ENCODE data around the gene CELF4. TPM values are rescaled to one million over a fixed set of nuclear protein-coding genes. Genes with fewer than 3 reads are reported as not detected.
A peak's percentile ranks its signal among the peaks of the same experiment; 100 is the strongest.

CELF4 gene
- polyA plus RNA-seq, 1 experiment = not detected

- H3K4me3 ChIP-seq (ENCODE audit: low read depth, low read length) = no peak overlapping the region
These were observed 3.6 kb downstream of the CELF4 start for GRCh38 chr18:37561986-37562385.

GRCh38 chr18:37560003-37560402 lies 5.6 kb downstream of the CELF4 start:
- no peak for TF ChIP-seq CTCF (IDR thresholded peaks at IDR 0.05; ENCODE audit: insufficient read depth, low read depth, low read length)
- ChIA-PET CTCF (no interaction called here), POLR2A (no interaction called here)
- peaks cover 10% of the 10 kb centered on the region for H3K27me3 ChIP-seq (ENCODE audit: control insufficient read depth, insufficient read depth, low read length)
- no peak overlapping the region for H3K4me3 ChIP-seq (ENCODE audit: low read depth, low read length)
- no peak for DNase-seq (ENCODE audit: low read depth)
- no peaks in the 10 kb centered on the region for H3K36me3 ChIP-seq (ENCODE audit: control insufficient read depth, insufficient read depth, low read length)

More at GRCh38 chr18:37561986-37562385, 3.6 kb downstream of the CELF4 start:
- DNase-seq (ENCODE audit: low read depth) = no peak
- CTCF ChIA-PET = no interaction called here
- no peak for TF ChIP-seq CTCF (IDR thresholded peaks at IDR 0.05; ENCODE audit: insufficient read depth, low read depth, low read length)
- Histone ChIP-seq H3K27me3 (ENCODE audit: control insufficient read depth, insufficient read depth, low read length) (peaks cover 20% of the 10 kb centered on the region), H3K36me3 (ENCODE audit: control insufficient read depth, insufficient read depth, low read length) (no peaks in the 10 kb centered on the region)
- POLR2A ChIA-PET = no interaction called here

DNA sequence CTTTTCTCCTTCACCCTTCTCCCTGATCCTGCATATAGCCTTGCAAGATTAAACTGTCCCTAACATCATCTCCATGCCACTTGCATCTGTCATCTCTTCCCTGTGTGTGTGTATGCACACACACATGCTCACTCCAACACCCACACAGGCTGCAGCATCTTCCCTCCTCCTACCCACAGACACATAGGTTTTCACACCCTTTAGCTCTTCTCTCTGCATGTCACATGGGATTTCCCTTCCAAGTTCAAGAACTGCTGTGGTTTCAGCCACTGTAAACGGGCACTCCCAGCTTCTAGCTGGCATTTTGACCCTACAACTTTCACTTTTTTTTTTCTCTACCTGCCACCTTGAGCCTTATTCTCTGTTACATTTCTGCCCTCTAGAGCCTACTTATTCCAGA lies 6.4 kb downstream of the CELF4 start:
- Histone ChIP-seq H3K27me3 (ENCODE audit: control insufficient read depth, insufficient read depth, low read length) (peaks cover 4% of the 10 kb centered on the region), H3K36me3 (ENCODE audit: control insufficient read depth, insufficient read depth, low read length) (no peaks in the 10 kb centered on the region), H3K4me3 (ENCODE audit: low read depth, low read length) (no peak overlapping the region)
- ChIA-PET POLR2A (no interaction called here), CTCF (no interaction called here)
- no peak for TF ChIP-seq CTCF (IDR thresholded peaks at IDR 0.05; ENCODE audit: insufficient read depth, low read depth, low read length)
- no peak for DNase-seq (ENCODE audit: low read depth)

GRCh38 chr18:37554399-37554787 lies 11.2 kb downstream of the CELF4 start:
- no peak for DNase-seq (ENCODE audit: low read depth)
- TF ChIP-seq CTCF (IDR thresholded peaks at IDR 0.05; ENCODE audit: insufficient read depth, low read depth, low read length) = no peak
- H3K4me3 ChIP-seq (ENCODE audit: low read depth, low read length) = no peak overlapping the region
- no peaks in the 10 kb centered on the region for H3K36me3 ChIP-seq (ENCODE audit: control insufficient read depth, insufficient read depth, low read length)
- ChIA-PET POLR2A (no interaction called here), CTCF (interaction anchor here (1.2 kb wide), 1 partner anchor 17 kb away, joined by 5 read pairs; no protein-coding TSS in a partner anchor)
- H3K27me3 ChIP-seq (ENCODE audit: control insufficient read depth, insufficient read depth, low read length) = no peaks in the 10 kb centered on the region; the same call in none of the 2 replicates

- Histone ChIP-seq H3K36me3 (ENCODE audit: control insufficient read depth, insufficient read depth, low read length) (no peaks in the 10 kb centered on the region), H3K4me3 (ENCODE audit: low read depth, low read length) (no peak overlapping the region), H3K27me3 (ENCODE audit: control insufficient read depth, insufficient read depth, low read length) (no peaks in the 10 kb centered on the region; the same call in none of the 2 replicates)
- ChIA-PET POLR2A (no interaction called here), CTCF (interaction anchor here (1.2 kb wide), 1 partner anchor 16 kb away, joined by 5 read pairs; no protein-coding TSS in a partner anchor)
- no peak for DNase-seq (ENCODE audit: low read depth)
- TF ChIP-seq CTCF (IDR thresholded peaks at IDR 0.05; ENCODE audit: insufficient read depth, low read depth, low read length) = 0 out of 2 replicates have a peak, but pooled peaks have one; percentile 17
These were observed 11.8 kb downstream of the CELF4 start for GRCh38 chr18:37553633-37554398.
